ENCODE data around the gene PFKFB4. TPM values are rescaled to one million over a fixed set of nuclear protein-coding genes. Genes with fewer than 3 reads are reported as not detected.
A peak's percentile ranks its signal among the peaks of the same experiment; 100 is the strongest.

The PFKFB4 gene
- total RNA-seq, 1 donor from 2014 or later: 11.5 TPM

DNA sequence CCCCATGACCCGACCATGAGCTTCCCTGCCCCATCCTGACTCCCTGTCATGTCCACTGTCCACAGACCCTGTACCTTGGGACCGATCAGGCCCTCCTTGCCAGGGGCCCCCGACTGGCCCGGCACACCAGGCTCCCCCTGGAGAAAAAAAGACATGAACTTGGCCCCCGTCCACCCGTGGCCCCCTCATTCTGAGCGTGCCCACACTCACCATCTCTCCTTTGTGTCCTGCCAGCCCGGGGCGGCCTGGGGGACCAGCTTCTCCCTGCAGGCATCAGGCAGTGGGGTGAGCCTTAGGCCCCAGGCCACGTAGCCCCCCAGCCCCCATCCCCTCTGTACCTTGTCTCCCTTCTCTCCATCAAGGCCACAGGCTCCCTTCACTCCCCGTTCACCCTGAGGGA lies 10.9 kb upstream of the PFKFB4 start:
- no peak for DNase-seq (ENCODE audit: low spot score)
- H3K36me3 Mint-ChIP-seq (ENCODE audit: low read depth, unreplicated experiment): peaks cover 3% of the 10 kb centered on the region
- peak overlapping the region; percentile 19 for H3K4me3 Mint-ChIP-seq (ENCODE audit: unreplicated experiment)
- H3K4me1 Mint-ChIP-seq (ENCODE audit: unreplicated experiment): peaks cover 6% of the 10 kb centered on the region
- H3K27ac Mint-ChIP-seq (ENCODE audit: unreplicated experiment): no peak overlapping the region
- peaks cover 19% of the 10 kb centered on the region for H3K27me3 Mint-ChIP-seq (ENCODE audit: unreplicated experiment)
- H3K9me3 Mint-ChIP-seq (ENCODE audit: unreplicated experiment): no peaks in the 10 kb centered on the region
- TF ChIP-seq CTCF (IDR thresholded peaks at IDR 0.05; ENCODE audit: unreplicated experiment): no peak

DNA sequence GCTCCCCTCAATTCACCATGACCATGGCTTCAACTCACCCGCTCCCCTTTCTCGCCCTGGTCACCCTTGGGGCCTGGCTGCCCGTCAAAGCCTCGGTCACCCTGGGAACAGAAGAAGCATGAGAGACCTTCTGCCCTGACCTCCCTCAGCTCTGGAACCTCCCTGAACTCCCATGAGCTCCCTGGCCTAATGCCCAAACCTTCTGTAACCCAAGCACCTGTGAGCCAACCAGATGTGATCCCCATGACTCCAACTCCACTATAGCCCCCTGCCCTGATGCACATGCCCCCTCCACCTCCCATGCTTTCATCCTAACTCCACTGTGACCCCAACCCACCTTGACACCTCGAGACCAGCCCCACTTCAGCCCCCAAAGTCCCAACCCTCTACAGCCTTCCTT lies 10.5 kb upstream of the PFKFB4 start:
- H3K4me1 Mint-ChIP-seq (ENCODE audit: unreplicated experiment): peaks cover 6% of the 10 kb centered on the region
- no peak overlapping the region for H3K27ac Mint-ChIP-seq (ENCODE audit: unreplicated experiment)
- no peak for DNase-seq (ENCODE audit: low spot score)
- H3K36me3 Mint-ChIP-seq (ENCODE audit: low read depth, unreplicated experiment): peaks cover 3% of the 10 kb centered on the region
- peaks cover 19% of the 10 kb centered on the region for H3K27me3 Mint-ChIP-seq (ENCODE audit: unreplicated experiment)
- no peaks in the 10 kb centered on the region for H3K9me3 Mint-ChIP-seq (ENCODE audit: unreplicated experiment)
- TF ChIP-seq CTCF (IDR thresholded peaks at IDR 0.05; ENCODE audit: unreplicated experiment): no peak
- peak overlapping the region; percentile 19 for H3K4me3 Mint-ChIP-seq (ENCODE audit: unreplicated experiment)

DNA sequence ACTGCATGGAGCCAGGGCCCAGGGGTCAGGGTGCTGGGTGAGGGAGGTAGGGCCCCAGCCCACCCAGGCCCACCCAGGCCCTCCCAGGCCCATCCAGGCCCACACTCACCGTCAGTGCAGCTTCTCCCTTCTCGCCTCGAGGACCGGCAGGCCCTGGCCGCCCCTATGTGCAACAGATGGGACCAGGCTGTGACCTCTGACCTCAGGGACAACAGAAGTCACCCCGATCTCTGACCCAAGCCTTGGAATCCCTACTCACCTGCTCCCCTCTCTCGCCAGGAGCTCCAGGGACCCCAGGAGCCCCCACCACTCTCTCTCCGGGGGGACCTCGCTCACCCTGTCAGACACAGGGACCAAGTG lies 9.8 kb upstream of the PFKFB4 start:
- H3K27me3 Mint-ChIP-seq (ENCODE audit: unreplicated experiment): peaks cover 19% of the 10 kb centered on the region
- H3K36me3 Mint-ChIP-seq (ENCODE audit: low read depth, unreplicated experiment): peaks cover 3% of the 10 kb centered on the region
- H3K4me1 Mint-ChIP-seq (ENCODE audit: unreplicated experiment): peaks cover 6% of the 10 kb centered on the region
- no peak for TF ChIP-seq CTCF (IDR thresholded peaks at IDR 0.05; ENCODE audit: unreplicated experiment)
- H3K9me3 Mint-ChIP-seq (ENCODE audit: unreplicated experiment): no peaks in the 10 kb centered on the region
- H3K4me3 Mint-ChIP-seq (ENCODE audit: unreplicated experiment): no peak overlapping the region
- H3K27ac Mint-ChIP-seq (ENCODE audit: unreplicated experiment): no peak overlapping the region
- no peak for DNase-seq (ENCODE audit: low spot score)

DNA sequence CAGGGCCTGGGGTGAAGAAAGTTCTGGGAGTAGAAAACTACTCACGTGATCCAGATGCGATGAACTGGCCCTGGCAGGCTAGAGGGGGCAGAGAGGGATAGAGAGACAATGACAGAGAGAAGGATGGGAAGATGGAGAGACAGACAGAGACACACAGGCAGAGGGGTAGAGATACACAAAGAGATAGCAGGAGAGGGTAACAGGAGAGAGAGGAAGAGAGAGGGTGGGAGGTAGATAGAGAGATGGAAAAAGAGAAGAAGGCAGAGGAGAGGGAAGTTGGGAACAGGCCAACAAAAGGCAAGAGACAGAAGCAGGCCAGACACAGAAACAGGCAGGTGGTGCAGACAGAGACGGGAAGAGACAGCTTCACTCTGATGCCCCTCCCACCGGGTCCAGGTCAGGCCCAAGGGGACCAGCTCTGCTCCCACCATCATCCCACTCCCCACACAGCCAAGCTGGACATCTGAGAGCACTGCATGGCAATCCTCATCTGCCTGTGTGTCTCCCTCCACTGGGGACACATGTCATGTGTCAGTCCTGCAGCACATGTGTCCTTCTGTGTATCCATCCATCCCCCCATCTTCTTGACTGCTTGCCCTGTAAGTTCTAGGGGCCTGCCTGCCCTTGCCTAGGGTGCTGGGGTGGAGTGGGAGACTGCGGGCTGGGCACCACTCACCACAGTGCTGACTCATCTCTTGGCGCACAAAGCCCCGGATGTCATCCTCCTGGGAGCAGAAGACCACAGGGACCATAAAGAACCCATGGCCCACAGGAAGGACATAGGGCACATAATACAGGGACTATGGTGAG lies 9.2 kb upstream of the PFKFB4 start:
- Mint-ChIP-seq H3K4me1 (ENCODE audit: unreplicated experiment) (peaks cover 8% of the 10 kb centered on the region), H3K9me3 (ENCODE audit: unreplicated experiment) (no peaks in the 10 kb centered on the region), H3K36me3 (ENCODE audit: low read depth, unreplicated experiment) (no peaks in the 10 kb centered on the region), H3K4me3 (ENCODE audit: unreplicated experiment) (no peak overlapping the region), H3K27ac (ENCODE audit: unreplicated experiment) (no peak overlapping the region), H3K27me3 (ENCODE audit: unreplicated experiment) (peaks cover 18% of the 10 kb centered on the region)
- DNase-seq (ENCODE audit: low spot score): no peak
- TF ChIP-seq CTCF (IDR thresholded peaks at IDR 0.05; ENCODE audit: unreplicated experiment): no peak

- H3K36me3 Mint-ChIP-seq (ENCODE audit: low read depth, unreplicated experiment): no peaks in the 10 kb centered on the region
- TF ChIP-seq CTCF (IDR thresholded peaks at IDR 0.05; ENCODE audit: unreplicated experiment): no peak
- H3K4me3 Mint-ChIP-seq (ENCODE audit: unreplicated experiment): no peak overlapping the region
- H3K9me3 Mint-ChIP-seq (ENCODE audit: unreplicated experiment): no peaks in the 10 kb centered on the region
- peaks cover 18% of the 10 kb centered on the region for H3K27me3 Mint-ChIP-seq (ENCODE audit: unreplicated experiment)
- DNase-seq (ENCODE audit: low spot score): no peak
- no peak overlapping the region for H3K27ac Mint-ChIP-seq (ENCODE audit: unreplicated experiment)
- H3K4me1 Mint-ChIP-seq (ENCODE audit: unreplicated experiment): peaks cover 13% of the 10 kb centered on the region
These were observed 8.6 kb upstream of the PFKFB4 start for GRCh38 chr3:48565186-48565585.
